IPS DF 6.9 (cell line): ENCODE data around the gene POP5.

Experiments
- DNase-seq: peaks from one replicate; pipeline ENCODE4 v3.0.0-alpha.2; 2013; ENCODE audit warnings: low read depth, low spot score
- H3K27ac ChIP-seq: one replicate; pipeline ENCODE4 v1.5.1; 2013; ENCODE audit warnings: low read length, control low read depth
- H3K27me3 ChIP-seq: 2 replicates; pipeline ENCODE4 v1.6.1; 2013; ENCODE audit warnings: mild to moderate bottlenecking, low read length; ENCODE audit not compliant: control insufficient read depth, insufficient read depth
- H3K36me3 ChIP-seq: 2 replicates; pipeline ENCODE4 v1.6.1; 2013; ENCODE audit warnings: low read length; ENCODE audit not compliant: control insufficient read depth, insufficient read depth
- H3K4me1 ChIP-seq: 2 replicates; pipeline ENCODE4 v1.6.1; 2013; ENCODE audit warnings: low read length; ENCODE audit not compliant: control insufficient read depth, insufficient read depth
- H3K4me3 ChIP-seq: 2 replicates; pipeline ENCODE4 v1.5.1; 2013; ENCODE audit warnings: mild to moderate bottlenecking, low read length
- H3K9me3 ChIP-seq: 2 replicates; pipeline ENCODE4 v1.6.1; 2013; ENCODE audit warnings: low read length, inconsistent platforms; ENCODE audit not compliant: control insufficient read depth, insufficient read depth
- WGBS: extraction: QIAGEN DNeasy Blood & Tissue Kit; methylation state at CpG from one replicate; pipeline ENCODE4 v1.1.7; 2013; ENCODE audit warnings: mixed read lengths, missing lambda C conversion rate; ENCODE audit not compliant: insufficient read length, insufficient coverage; 5-methylcytosine and 5-hydroxymethylcytosine counted together

Gene POP5

GRCh38 chr12:120588948-120589930 lies 8.0 kb upstream of the POP5 start:
- no peaks in the 10 kb centered on the region for H3K36me3 ChIP-seq
- H3K27ac ChIP-seq = no peak overlapping the region
- H3K9me3 ChIP-seq = no peaks in the 10 kb centered on the region
- H3K27me3 ChIP-seq = no peaks in the 10 kb centered on the region
- WGBS = no CpG with 5 or more reads among the region's 17 CpGs
- H3K4me3 ChIP-seq = no peak overlapping the region
- 0 out of 2 replicates have a peak, but pooled peaks cover 2% of the 10 kb centered on the region for H3K4me1 ChIP-seq
- no peak for DNase-seq

GRCh38 chr12:120588371-120588770 lies 7.2 kb upstream of the POP5 start:
- WGBS = no CpG with 5 or more reads among the region's 1 CpG
- no peak overlapping the region for H3K27ac ChIP-seq
- 0 out of 2 replicates have a peak, but pooled peaks cover 2% of the 10 kb centered on the region for H3K4me1 ChIP-seq
- H3K4me3 ChIP-seq = no peak overlapping the region
- no peak for DNase-seq
- no peaks in the 10 kb centered on the region for H3K9me3 ChIP-seq
- no peaks in the 10 kb centered on the region for H3K27me3 ChIP-seq
- no peaks in the 10 kb centered on the region for H3K36me3 ChIP-seq

GRCh38 chr12:120586860-120587259 lies 5.7 kb upstream of the POP5 start:
- WGBS = no CpG with 5 or more reads among the region's 2 CpGs
- Histone ChIP-seq H3K36me3 (no peaks in the 10 kb centered on the region), H3K9me3 (no peaks in the 10 kb centered on the region), H3K4me1 (0 out of 2 replicates have a peak, but pooled peaks cover 2% of the 10 kb centered on the region), H3K27ac (no peak overlapping the region), H3K4me3 (no peak overlapping the region), H3K27me3 (no peaks in the 10 kb centered on the region)
- DNase-seq = no peak

- H3K4me1 ChIP-seq = 0 out of 2 replicates have a peak, but pooled peaks cover 1% of the 10 kb centered on the region
- H3K9me3 ChIP-seq = no peaks in the 10 kb centered on the region
- WGBS = no CpG with 5 or more reads among the region's 7 CpGs
- no peaks in the 10 kb centered on the region for H3K27me3 ChIP-seq
- no peak overlapping the region for H3K4me3 ChIP-seq
- H3K27ac ChIP-seq = no peak overlapping the region
- no peaks in the 10 kb centered on the region for H3K36me3 ChIP-seq
- no peak for DNase-seq
These were observed 5.0 kb upstream of the POP5 start for GRCh38 chr12:120586206-120586605.

- no peak for DNase-seq
- Histone ChIP-seq H3K9me3 (no peaks in the 10 kb centered on the region), H3K27me3 (no peaks in the 10 kb centered on the region), H3K4me1 (0 out of 2 replicates have a peak, but pooled peaks cover 1% of the 10 kb centered on the region), H3K27ac (no peak overlapping the region), H3K36me3 (no peaks in the 10 kb centered on the region; the same call in 1 of the 2 replicates), H3K4me3 (peak overlapping the region; percentile 47; the same call in 1 of the 2 replicates)
- no CpG with 5 or more reads among the region's 65 CpGs for WGBS
These were observed 3.3 kb upstream of the POP5 start for GRCh38 chr12:120584343-120585149.

GRCh38 chr12:120583478-120584030 lies 2.4 kb upstream of the POP5 start:
- H3K36me3 ChIP-seq = peaks cover 9% of the 10 kb centered on the region; the same call in 1 of the 2 replicates
- 0 out of 2 replicates have a peak, but pooled peaks cover 1% of the 10 kb centered on the region for H3K4me1 ChIP-seq
- no peaks in the 10 kb centered on the region for H3K9me3 ChIP-seq
- no peak overlapping the region for H3K27ac ChIP-seq
- no CpG with 5 or more reads among the region's 20 CpGs for WGBS
- H3K4me3 ChIP-seq = no peak overlapping the region
- H3K27me3 ChIP-seq = no peaks in the 10 kb centered on the region
- peak; percentile 48 for DNase-seq

- Histone ChIP-seq H3K4me3 (no peak overlapping the region), H3K4me1 (0 out of 2 replicates have a peak, but pooled peaks cover 1% of the 10 kb centered on the region), H3K9me3 (no peaks in the 10 kb centered on the region), H3K27me3 (no peaks in the 10 kb centered on the region), H3K27ac (no peak overlapping the region), H3K36me3 (peaks cover 13% of the 10 kb centered on the region; the same call in 1 of the 2 replicates)
- DNase-seq = no peak
- WGBS = no CpG with 5 or more reads among the region's 9 CpGs
These were observed 796 bp upstream of the POP5 start for GRCh38 chr12:120581998-120582397.

- Histone ChIP-seq H3K36me3 (peaks cover 23% of the 10 kb centered on the region; the same call in 1 of the 2 replicates), H3K27ac (no peak overlapping the region)
- no peak for DNase-seq
These were observed 2.0 kb downstream of the POP5 start for GRCh38 chr12:120579179-120579578.

GRCh38 chr12:120574106-120574505 lies 7.1 kb downstream of the POP5 start:
- no peaks in the 10 kb centered on the region for H3K4me1 ChIP-seq
- no peak overlapping the region for H3K4me3 ChIP-seq
- H3K9me3 ChIP-seq = no peaks in the 10 kb centered on the region
- H3K27ac ChIP-seq = no peak overlapping the region
- H3K36me3 ChIP-seq = peaks cover 26% of the 10 kb centered on the region; the same call in 1 of the 2 replicates
- DNase-seq = no peak
- WGBS = no CpG with 5 or more reads among the region's 2 CpGs
- no peaks in the 10 kb centered on the region for H3K27me3 ChIP-seq

More at GRCh38 chr12:120579179-120579578, 2.0 kb downstream of the POP5 start:
- no peaks in the 10 kb centered on the region for H3K9me3 ChIP-seq
- no peaks in the 10 kb centered on the region for H3K4me1 ChIP-seq
- H3K4me3 ChIP-seq = no peak overlapping the region
- H3K27me3 ChIP-seq = no peaks in the 10 kb centered on the region
- WGBS = no CpG with 5 or more reads among the region's 1 CpG

GRCh38 chr12:120573560-120573959 lies 7.6 kb downstream of the POP5 start:
- WGBS = no CpG with 5 or more reads among the region's 6 CpGs
- Histone ChIP-seq H3K36me3 (peaks cover 21% of the 10 kb centered on the region; the same call in 1 of the 2 replicates), H3K27me3 (no peaks in the 10 kb centered on the region)

More at GRCh38 chr12:120573560-120573959, 7.6 kb downstream of the POP5 start:
- Histone ChIP-seq H3K4me3 (no peak overlapping the region), H3K27ac (no peak overlapping the region), H3K9me3 (no peaks in the 10 kb centered on the region), H3K4me1 (no peaks in the 10 kb centered on the region)
- DNase-seq = no peak
